Astrocyte (in vitro differentiated cells and primary cell): ENCODE measurements around the gene GREM1.

ENCODE experiments used
- EZH2 ChIP-seq: IDR thresholded peaks from 2 replicates; pipeline ENCODE4 v1.6.1; 2012; ENCODE audit warnings: mild to moderate bottlenecking, low read length, inconsistent platforms; ENCODE audit not compliant: insufficient read depth
- TF ChIP-seq, protein P1 (sequence below): IDR thresholded peaks from 2 replicates; pipeline ENCODE4 v1.5.1; 2011; ENCODE audit warnings: low read depth, mild to moderate bottlenecking, inconsistent platforms, low read length, moderate library complexity; ENCODE audit not compliant: insufficient read depth

DNA sequence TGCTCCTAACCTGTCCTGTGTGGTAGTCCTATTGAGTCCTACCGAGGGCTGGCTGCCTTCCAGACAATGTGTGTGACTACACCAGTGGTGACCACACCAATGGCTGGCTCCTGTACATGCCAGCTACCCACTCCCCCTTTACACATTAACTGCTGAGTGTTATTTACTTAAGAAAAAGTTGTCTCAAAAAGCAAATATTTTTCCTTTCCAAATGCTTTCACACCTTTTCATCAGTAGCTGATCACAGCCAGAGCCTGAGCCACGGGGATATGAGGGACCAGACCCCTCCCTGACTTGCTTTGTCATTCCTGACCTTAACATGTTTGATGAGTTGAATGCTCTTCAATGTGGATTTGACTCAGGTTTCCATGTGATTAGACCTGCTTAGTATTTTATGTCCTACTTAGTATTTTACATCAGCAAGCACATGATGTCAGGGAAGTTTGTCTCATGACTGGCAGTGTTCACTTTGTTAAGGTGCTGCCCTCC lies 29.6 kb upstream of the GREM1 start:
- TF ChIP-seq, protein P1, sequence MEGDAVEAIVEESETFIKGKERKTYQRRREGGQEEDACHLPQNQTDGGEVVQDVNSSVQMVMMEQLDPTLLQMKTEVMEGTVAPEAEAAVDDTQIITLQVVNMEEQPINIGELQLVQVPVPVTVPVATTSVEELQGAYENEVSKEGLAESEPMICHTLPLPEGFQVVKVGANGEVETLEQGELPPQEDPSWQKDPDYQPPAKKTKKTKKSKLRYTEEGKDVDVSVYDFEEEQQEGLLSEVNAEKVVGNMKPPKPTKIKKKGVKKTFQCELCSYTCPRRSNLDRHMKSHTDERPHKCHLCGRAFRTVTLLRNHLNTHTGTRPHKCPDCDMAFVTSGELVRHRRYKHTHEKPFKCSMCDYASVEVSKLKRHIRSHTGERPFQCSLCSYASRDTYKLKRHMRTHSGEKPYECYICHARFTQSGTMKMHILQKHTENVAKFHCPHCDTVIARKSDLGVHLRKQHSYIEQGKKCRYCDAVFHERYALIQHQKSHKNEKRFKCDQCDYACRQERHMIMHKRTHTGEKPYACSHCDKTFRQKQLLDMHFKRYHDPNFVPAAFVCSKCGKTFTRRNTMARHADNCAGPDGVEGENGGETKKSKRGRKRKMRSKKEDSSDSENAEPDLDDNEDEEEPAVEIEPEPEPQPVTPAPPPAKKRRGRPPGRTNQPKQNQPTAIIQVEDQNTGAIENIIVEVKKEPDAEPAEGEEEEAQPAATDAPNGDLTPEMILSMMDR, result no peak
- TF ChIP-seq EZH2, result no peak
